ENCODE results near the gene DDX18.

DNA sequence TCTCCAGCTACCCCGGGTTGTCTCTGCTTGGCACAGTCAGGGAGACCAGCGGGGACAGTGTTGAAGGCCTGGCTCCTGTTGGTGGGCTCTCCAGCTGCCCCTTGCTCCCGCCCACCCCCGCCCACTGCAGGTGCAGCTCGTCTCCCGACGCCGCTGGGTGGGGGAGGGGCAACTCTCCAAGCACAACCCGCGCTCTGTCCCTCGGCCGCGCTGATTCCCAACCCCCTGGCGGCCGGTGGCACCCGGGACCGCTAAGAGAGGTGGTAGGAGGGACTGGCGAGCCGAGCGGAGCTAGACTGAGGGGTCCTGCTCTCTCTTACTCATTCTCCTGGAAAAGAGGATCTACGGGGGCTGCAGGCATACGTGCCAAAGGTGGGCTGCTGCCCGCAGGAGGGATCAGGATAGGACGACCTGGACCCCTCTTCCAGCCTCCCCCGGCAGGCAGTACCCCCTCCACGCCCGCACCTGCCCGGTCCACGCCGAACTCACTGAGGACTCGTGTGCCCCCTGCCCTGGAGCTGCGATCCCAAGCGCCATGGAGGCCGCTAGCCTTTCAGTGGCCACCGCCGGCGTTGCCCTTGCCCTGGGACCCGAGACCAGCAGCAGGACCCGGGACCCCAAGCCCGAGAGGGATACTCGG, 44.5 kb downstream of the DDX18 start:
- TF ChIP-seq, protein P1, sequence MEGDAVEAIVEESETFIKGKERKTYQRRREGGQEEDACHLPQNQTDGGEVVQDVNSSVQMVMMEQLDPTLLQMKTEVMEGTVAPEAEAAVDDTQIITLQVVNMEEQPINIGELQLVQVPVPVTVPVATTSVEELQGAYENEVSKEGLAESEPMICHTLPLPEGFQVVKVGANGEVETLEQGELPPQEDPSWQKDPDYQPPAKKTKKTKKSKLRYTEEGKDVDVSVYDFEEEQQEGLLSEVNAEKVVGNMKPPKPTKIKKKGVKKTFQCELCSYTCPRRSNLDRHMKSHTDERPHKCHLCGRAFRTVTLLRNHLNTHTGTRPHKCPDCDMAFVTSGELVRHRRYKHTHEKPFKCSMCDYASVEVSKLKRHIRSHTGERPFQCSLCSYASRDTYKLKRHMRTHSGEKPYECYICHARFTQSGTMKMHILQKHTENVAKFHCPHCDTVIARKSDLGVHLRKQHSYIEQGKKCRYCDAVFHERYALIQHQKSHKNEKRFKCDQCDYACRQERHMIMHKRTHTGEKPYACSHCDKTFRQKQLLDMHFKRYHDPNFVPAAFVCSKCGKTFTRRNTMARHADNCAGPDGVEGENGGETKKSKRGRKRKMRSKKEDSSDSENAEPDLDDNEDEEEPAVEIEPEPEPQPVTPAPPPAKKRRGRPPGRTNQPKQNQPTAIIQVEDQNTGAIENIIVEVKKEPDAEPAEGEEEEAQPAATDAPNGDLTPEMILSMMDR (conservative IDR thresholded peaks at IDR 0.05; ENCODE audit: low read length), result no peak
- TF ChIP-seq EZH2phosphoT487 (IDR thresholded peaks at IDR 0.05; ENCODE audit: borderline replicate concordance, low read depth, low read length), result no peak
